ENCODE results near the gene AKAP7.

AKAP7 gene

DNA sequence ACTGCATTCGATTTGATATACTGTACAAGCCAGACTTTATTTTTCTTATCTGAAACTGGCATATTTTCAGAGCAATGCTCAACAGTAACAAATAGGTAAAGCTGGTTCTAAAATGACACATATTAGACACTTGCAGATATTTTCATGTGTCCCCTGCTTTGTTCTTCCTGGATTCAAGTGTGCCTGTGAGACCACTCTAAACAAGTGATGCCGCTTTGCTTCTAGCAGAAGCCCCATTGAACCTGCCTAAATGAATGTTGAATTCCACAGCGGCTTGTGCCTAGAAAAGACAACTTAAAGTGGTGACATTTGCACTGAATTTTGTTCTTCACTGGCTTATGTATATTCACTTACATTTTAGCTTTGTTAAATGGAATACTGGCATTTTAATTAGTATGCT lies 115.7 kb downstream of the AKAP7 start:
- Mint-ChIP-seq H3K4me1 (peaks cover 36% of the 10 kb centered on the region), H3K36me3 (ENCODE audit: low read depth) (no peaks in the 10 kb centered on the region), H3K9me3 (no peaks in the 10 kb centered on the region)

DNA sequence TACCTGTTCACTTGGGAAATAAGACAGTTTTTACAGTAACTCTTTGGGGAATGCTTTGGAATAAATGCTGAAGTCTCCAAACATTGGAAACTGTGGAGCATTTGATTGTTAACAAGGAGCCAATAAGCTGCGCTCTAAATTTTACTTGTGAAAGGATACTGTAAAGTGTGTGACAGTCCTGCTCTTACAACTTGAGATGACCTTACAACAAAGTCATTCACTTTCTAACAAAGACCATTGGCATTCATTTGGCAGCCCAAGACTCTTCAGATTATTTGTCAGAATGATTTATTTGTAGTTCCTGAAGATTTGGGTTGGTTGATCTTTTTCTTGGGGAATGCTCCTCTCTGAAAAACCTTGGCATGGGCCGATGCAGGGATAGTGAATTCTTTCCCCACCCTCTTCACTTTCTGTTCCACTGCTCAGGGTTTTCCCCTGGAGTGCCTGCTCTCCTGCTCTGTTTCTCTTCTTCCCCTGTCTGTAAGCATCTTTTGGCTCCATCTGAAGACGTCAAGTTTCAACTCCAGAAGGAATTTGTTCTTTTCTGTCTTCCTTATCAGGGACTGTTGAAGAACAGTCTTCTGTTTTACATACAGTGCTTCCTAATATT lies 116.4 kb downstream of the AKAP7 start:
- H3K36me3 Mint-ChIP-seq (ENCODE audit: low read depth): no peaks in the 10 kb centered on the region
- peak overlapping the region; percentile 79 to 84 (median 83) for H3K4me3 Mint-ChIP-seq
- peak overlapping the region; percentile 36 to 89 (median 81) for H3K27ac Mint-ChIP-seq
- no peaks in the 10 kb centered on the region for H3K9me3 Mint-ChIP-seq
- H3K4me1 Mint-ChIP-seq: peaks cover 37% of the 10 kb centered on the region
- TF ChIP-seq, protein P1, sequence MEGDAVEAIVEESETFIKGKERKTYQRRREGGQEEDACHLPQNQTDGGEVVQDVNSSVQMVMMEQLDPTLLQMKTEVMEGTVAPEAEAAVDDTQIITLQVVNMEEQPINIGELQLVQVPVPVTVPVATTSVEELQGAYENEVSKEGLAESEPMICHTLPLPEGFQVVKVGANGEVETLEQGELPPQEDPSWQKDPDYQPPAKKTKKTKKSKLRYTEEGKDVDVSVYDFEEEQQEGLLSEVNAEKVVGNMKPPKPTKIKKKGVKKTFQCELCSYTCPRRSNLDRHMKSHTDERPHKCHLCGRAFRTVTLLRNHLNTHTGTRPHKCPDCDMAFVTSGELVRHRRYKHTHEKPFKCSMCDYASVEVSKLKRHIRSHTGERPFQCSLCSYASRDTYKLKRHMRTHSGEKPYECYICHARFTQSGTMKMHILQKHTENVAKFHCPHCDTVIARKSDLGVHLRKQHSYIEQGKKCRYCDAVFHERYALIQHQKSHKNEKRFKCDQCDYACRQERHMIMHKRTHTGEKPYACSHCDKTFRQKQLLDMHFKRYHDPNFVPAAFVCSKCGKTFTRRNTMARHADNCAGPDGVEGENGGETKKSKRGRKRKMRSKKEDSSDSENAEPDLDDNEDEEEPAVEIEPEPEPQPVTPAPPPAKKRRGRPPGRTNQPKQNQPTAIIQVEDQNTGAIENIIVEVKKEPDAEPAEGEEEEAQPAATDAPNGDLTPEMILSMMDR (IDR thresholded peaks at IDR 0.05; ENCODE audit: unreplicated experiment in 3 of 3): no peak
- no peaks in the 10 kb centered on the region for H3K27me3 Mint-ChIP-seq (ENCODE audit: low read depth)

More for the DNA sequence above, 115.7 kb downstream of the AKAP7 start:
- Mint-ChIP-seq H3K4me3 (peak overlapping the region; percentile 79 to 84 (median 83)), H3K27me3 (ENCODE audit: low read depth) (no peaks in the 10 kb centered on the region), H3K27ac (peak overlapping the region; percentile 81 to 92 (median 89))
- TF ChIP-seq, protein P1 (IDR thresholded peaks at IDR 0.05; ENCODE audit: unreplicated experiment in 3 of 3): no peak

DNA sequence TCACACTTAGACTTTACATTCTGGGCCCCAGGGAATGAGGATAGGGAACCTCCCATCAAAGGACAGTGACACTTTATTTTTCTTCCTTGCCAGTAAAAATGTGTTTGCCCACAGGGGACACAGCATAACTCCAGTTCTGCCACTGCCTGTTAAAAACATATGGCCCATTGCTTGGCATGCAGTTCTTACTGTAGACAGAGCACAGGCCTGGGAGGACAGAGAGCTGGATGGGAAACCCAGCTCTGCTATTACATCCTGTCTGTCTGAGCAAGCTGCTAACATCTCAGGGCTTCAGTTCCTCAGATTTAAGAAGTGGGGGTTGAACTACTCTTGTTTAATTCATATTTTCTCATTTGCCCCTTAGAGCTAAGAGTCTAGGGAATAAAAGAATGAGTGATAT lies 120.2 kb downstream of the AKAP7 start:
- Mint-ChIP-seq H3K27me3 (ENCODE audit: low read depth) (no peaks in the 10 kb centered on the region), H3K36me3 (ENCODE audit: low read depth) (peaks cover 8% of the 10 kb centered on the region), H3K4me1 (peaks cover 36% of the 10 kb centered on the region), H3K4me3 (no peak overlapping the region), H3K27ac (no peak overlapping the region), H3K9me3 (peaks cover 7% of the 10 kb centered on the region)
- TF ChIP-seq, protein P1 (IDR thresholded peaks at IDR 0.05; ENCODE audit: unreplicated experiment in 3 of 3): no peak

DNA sequence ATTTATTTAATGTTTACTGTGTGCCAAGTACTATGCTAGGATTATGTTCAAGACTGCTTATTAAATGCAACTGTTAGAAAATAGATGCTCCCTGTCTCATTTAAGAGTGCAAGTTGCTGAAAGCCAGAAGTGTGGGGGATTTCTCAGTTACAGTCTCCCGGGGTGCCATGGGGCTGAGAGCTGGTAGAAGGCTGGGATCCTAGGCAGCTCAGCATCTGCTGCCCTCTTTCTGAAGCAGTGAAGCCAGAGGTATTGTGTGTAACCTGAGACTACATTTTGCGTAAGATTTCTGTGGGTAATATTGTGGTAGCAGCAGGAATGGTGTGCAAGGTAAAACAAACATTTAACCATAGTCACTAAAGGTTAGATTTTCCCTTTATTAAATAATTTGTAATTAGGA lies 120.6 kb downstream of the AKAP7 start:
- H3K4me3 Mint-ChIP-seq: no peak overlapping the region

DNA sequence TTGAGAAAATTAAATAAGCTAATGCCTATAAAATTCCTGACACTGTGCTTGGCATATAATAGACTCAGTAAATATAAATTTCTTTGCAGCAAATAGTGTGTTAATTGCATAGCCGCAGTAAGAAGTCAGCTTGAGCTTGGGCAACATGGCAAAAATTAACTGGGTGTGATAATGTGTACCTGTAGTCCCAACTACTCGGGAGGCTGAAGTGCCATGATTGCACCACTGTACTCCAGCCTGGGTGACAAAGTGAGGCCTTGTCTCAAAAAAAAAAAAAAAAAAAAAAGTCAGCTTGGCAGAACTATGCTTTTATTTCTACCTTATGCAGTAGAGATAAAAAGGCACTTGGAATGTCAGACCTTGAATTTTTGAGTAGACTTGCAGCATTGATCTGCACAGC lies 121.8 kb downstream of the AKAP7 start:
- no peak overlapping the region for H3K4me3 Mint-ChIP-seq
- H3K27ac Mint-ChIP-seq: peak overlapping the region in 2 of 3 experiments; percentile 12 to 78
- TF ChIP-seq, protein P1 (IDR thresholded peaks at IDR 0.05; ENCODE audit: unreplicated experiment in 3 of 3): no peak
- H3K27me3 Mint-ChIP-seq (ENCODE audit: low read depth): no peaks in the 10 kb centered on the region
- H3K4me1 Mint-ChIP-seq: peaks cover 20% of the 10 kb centered on the region
- peaks cover 13% of the 10 kb centered on the region for H3K9me3 Mint-ChIP-seq
- H3K36me3 Mint-ChIP-seq (ENCODE audit: low read depth): peaks cover 14% of the 10 kb centered on the region

More for the DNA sequence above, 120.6 kb downstream of the AKAP7 start:
- Mint-ChIP-seq H3K27me3 (ENCODE audit: low read depth) (no peaks in the 10 kb centered on the region), H3K27ac (no peak overlapping the region), H3K36me3 (ENCODE audit: low read depth) (peaks cover 10% of the 10 kb centered on the region), H3K4me1 (peaks cover 32% of the 10 kb centered on the region), H3K9me3 (peaks cover 9% of the 10 kb centered on the region)
- TF ChIP-seq, protein P1 (IDR thresholded peaks at IDR 0.05; ENCODE audit: unreplicated experiment in 3 of 3): no peak

Data from nephron (organoid).